AG04450 (cell line): ENCODE results near the gene CDC42EP4. TPM values are rescaled to one million over a fixed set of nuclear protein-coding genes. Genes with fewer than 3 reads are reported as not detected.
A peak's percentile ranks its signal among the peaks of the same experiment; 100 is the strongest.

ENCODE experiments used
- CTCF ChIA-PET: fragments of 300-600, 350-600 bp; formaldehyde crosslinking; extraction: SDS; loops from one replicate; lab custom pipeline; 2022; ENCODE audit warnings: antibody characterized with exemption, inconsistent platforms; lab: Charles Lee
- POLR2A ChIA-PET: fragments of 350-600 bp; formaldehyde crosslinking; extraction: SDS; loops from one replicate; lab custom pipeline; 2021; ENCODE audit warnings: antibody characterized with exemption, inconsistent platforms; lab: Yijun Ruan, JAX
- DNase-seq: peaks from one replicate; pipeline ENCODE4 v3.0.0-alpha.2; 2011; ENCODE audit warnings: low read depth, low spot score
- H3K27ac ChIP-seq: one replicate; pipeline ENCODE4 v1.5.1; 2012; ENCODE audit warnings: low read depth, low read length, control low read depth
- H3K27me3 ChIP-seq: one replicate; pipeline ENCODE4 v1.6.0; 2012; ENCODE audit warnings: low read length; ENCODE audit not compliant: control insufficient read depth, insufficient read depth
- H3K4me3 ChIP-seq: 2 replicates; pipeline ENCODE4 v1.5.1; 2011; ENCODE audit warnings: mild to moderate bottlenecking, low read depth, low read length, control low read depth
- H3K9me3 ChIP-seq: 2 replicates; pipeline ENCODE4 v1.5.1; 2012; ENCODE audit warnings: low read length; ENCODE audit not compliant: control insufficient read depth, insufficient read depth
- polyA plus RNA-seq: library from polyadenylated mRNA; depleted of rRNA; stranded (reverse); fragments of >200 nt; gene quantifications from 2 replicates; pipeline ENCODE4 v1.2.3, GENCODE V29; 2011
- TF ChIP-seq, protein P1 (sequence below): IDR thresholded peaks from 2 replicates; pipeline ENCODE4 v1.5.1; 2011; ENCODE audit warnings: low read depth, low read length, control low read depth, inconsistent platforms

CDC42EP4 gene
- polyA plus RNA-seq, 1 experiment = 21.9 TPM

GRCh38 chr17:73256220-73256619 is 55.6 kb downstream of the CDC42EP4 start:
- DNase-seq = no peak
- H3K9me3 ChIP-seq = no peaks in the 10 kb centered on the region
- CTCF ChIA-PET = interaction anchor here (0.9 to 14.3 kb wide), 22 partner anchors 9 to 921 kb away, joined by 3 to 449 read pairs (median 9); partner anchors contain the start of gene CDC42EP4
- H3K27ac ChIP-seq = no peak overlapping the region
- POLR2A ChIA-PET = interaction anchor here (0.9 kb wide), 1 partner anchor 113 kb away, joined by 3 read pairs; no protein-coding TSS in a partner anchor
- TF ChIP-seq, protein P1, sequence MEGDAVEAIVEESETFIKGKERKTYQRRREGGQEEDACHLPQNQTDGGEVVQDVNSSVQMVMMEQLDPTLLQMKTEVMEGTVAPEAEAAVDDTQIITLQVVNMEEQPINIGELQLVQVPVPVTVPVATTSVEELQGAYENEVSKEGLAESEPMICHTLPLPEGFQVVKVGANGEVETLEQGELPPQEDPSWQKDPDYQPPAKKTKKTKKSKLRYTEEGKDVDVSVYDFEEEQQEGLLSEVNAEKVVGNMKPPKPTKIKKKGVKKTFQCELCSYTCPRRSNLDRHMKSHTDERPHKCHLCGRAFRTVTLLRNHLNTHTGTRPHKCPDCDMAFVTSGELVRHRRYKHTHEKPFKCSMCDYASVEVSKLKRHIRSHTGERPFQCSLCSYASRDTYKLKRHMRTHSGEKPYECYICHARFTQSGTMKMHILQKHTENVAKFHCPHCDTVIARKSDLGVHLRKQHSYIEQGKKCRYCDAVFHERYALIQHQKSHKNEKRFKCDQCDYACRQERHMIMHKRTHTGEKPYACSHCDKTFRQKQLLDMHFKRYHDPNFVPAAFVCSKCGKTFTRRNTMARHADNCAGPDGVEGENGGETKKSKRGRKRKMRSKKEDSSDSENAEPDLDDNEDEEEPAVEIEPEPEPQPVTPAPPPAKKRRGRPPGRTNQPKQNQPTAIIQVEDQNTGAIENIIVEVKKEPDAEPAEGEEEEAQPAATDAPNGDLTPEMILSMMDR = no peak
- H3K27me3 ChIP-seq = no peaks in the 10 kb centered on the region
- H3K4me3 ChIP-seq = no peak overlapping the region

DNA sequence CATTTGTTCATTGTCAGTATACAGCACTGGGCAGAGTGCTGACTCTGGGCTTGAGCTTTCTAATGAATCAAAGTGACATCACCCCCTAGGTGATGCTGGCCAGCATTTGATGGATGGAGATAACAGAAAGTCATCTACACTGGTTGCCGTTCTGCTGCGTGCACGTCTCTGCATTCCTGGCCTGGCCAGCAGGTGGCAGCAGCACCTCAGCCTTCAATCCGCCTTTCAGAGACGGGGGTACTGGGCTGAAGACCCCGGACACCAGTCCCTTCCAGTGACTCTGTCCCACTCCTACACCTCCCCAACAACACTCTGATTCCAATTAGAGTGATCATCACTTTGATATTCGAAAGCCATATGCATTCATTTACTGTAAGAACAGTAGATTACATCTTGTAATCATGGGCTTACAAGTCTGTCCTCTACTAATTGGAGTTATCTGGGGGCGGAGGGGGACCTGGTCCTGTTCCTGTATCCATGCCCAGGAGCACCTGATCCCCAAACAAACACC is 56.1 kb downstream of the CDC42EP4 start:
- Histone ChIP-seq H3K9me3 (no peaks in the 10 kb centered on the region), H3K27me3 (no peaks in the 10 kb centered on the region), H3K4me3 (no peak overlapping the region), H3K27ac (no peak overlapping the region)
- no peak for DNase-seq
- POLR2A ChIA-PET = no interaction called here
- CTCF ChIA-PET = interaction anchor here (0.5 to 14.3 kb wide), 50 partner anchors 10 to 922 kb away, joined by 3 to 449 read pairs (median 4); partner anchors contain the start of gene CDC42EP4
- TF ChIP-seq, protein P1 = peak; percentile 97

- Histone ChIP-seq H3K4me3 (no peak overlapping the region), H3K27ac (no peak overlapping the region), H3K27me3 (no peaks in the 10 kb centered on the region), H3K9me3 (no peaks in the 10 kb centered on the region)
- TF ChIP-seq, protein P1 = no peak
- CTCF ChIA-PET = interaction anchor here (14.3 kb wide), 1 partner anchor 114 kb away, joined by 449 read pairs; no protein-coding TSS in a partner anchor
- DNase-seq = no peak
- POLR2A ChIA-PET = no interaction called here
These were observed 59.9 kb downstream of the CDC42EP4 start for GRCh38 chr17:73251871-73252270.

- Histone ChIP-seq H3K27ac (no peak overlapping the region), H3K27me3 (no peaks in the 10 kb centered on the region), H3K4me3 (no peak overlapping the region), H3K9me3 (no peaks in the 10 kb centered on the region)
- TF ChIP-seq, protein P1 = no peak
- ChIA-PET CTCF (interaction anchor here (4.6 to 14.3 kb wide), 2 partner anchors 115 to 525 kb away, joined by 49 to 449 read pairs; no protein-coding TSS in a partner anchor), POLR2A (no interaction called here)
- DNase-seq = no peak
These were observed 60.8 kb downstream of the CDC42EP4 start for GRCh38 chr17:73250851-73251640.

- ChIA-PET CTCF (interaction anchor here (1.2 to 14.3 kb wide), 3 partner anchors 117 to 690 kb away, joined by 4 to 449 read pairs (median 49); no protein-coding TSS in a partner anchor), POLR2A (no interaction called here)
- Histone ChIP-seq H3K27me3 (no peaks in the 10 kb centered on the region), H3K27ac (no peak overlapping the region), H3K4me3 (no peak overlapping the region), H3K9me3 (no peaks in the 10 kb centered on the region)
- DNase-seq = no peak
- TF ChIP-seq, protein P1 = no peak
These were observed 62.1 kb downstream of the CDC42EP4 start for GRCh38 chr17:73249700-73250099.
